Mucosa of descending colon (tissue), 3 donors: Measurements from ENCODE around the gene PLXNA2. TPM values are rescaled to one million over a fixed set of nuclear protein-coding genes. Genes with fewer than 3 reads are reported as not detected.

Experiments
- ATAC-seq: fragments of 200-7000 bp; cut with Tn5 transposase; one replicate; pipeline ENCODE4 v1.9.1; 2020; ENCODE audit warnings: mild to moderate bottlenecking, moderate library complexity
- DNase-seq, 3 donors: peaks; one replicate each; pipeline ENCODE4 v3.0.0-alpha.2; 2020
- H3K36me3 ChIP-seq: fragments of 200-600 bp; one replicate; pipeline ENCODE4 v1.8.0; 2021; ENCODE audit warnings: low read depth, mild to moderate bottlenecking
- H3K4me1 ChIP-seq: fragments of 200-600 bp; one replicate; pipeline ENCODE4 v1.8.0; 2021; ENCODE audit warnings: low read depth, mild to moderate bottlenecking
- H3K4me3 ChIP-seq: fragments of 200-600 bp; one replicate; pipeline ENCODE4 v1.8.0; 2021; ENCODE audit warnings: mild to moderate bottlenecking
- H3K9me3 ChIP-seq: fragments of 200-600 bp; one replicate; pipeline ENCODE4 v1.8.0; 2021; ENCODE audit warnings: mild to moderate bottlenecking
- CTCF ChIP-seq: fragments of 200-600 bp; IDR thresholded peaks from one replicate; pipeline ENCODE4 v1.8.0; 2022; ENCODE audit warnings: antibody characterized with exemption, mild to moderate bottlenecking
- intact Hi-C, 2 donors: fragments of 100-400 bp; cut with DNase I in 1 of 2; cut with micrococcal nuclease in 1 of 2; formaldehyde crosslinking; loops; one replicate each; pipeline versions ENCODE4 v1.11.0 to v1.11.1; 2022; cut with DNase I, micrococcal nuclease
- total RNA-seq, 3 donors: library from RNA; stranded (reverse); fragmentation: NEBNext Ultra II Directional in 2 of 3; extraction: Animal tissue kit (Norgen Biotek cat#: 25700) in 2 of 3; gene quantifications; one replicate each; pipeline versions ENCODE4 v1.2.1 to v1.2.4, GENCODE V29; 2021 to 2023
- donor health status: DM: no; HTN: no; CAD: no; lungs with moderate emphysema.
- donor health status: DM: no; HTN: no; CAD: no.
- donor health status: DM: no; HTN: yes; CAD: no.

The PLXNA2 gene
- total RNA-seq, 3 donors from 2014 or later = 65.5 to 127 (median 70.6) TPM

DNA sequence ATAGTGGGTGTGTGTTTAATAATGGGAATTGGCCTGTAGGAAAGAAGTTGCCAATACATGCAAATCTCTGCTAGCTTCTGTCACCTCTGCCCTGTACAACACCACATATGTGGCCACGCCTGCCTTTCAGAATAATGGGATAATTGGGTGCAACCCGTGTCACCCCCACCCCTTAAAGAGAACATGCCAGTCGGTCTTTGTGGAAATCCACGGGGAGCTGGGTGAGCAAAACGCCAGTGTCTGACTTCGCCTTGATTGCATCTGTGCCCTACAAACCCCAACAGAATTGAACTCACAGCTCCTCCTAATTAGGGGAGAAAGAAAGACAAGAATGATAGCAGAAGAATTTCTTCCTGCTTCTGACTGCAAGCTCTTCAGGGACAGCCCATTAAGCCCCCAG, 6.4 kb upstream of the PLXNA2 start:
- Histone ChIP-seq H3K36me3 (no peaks in the 10 kb centered on the region), H3K4me1 (no peaks in the 10 kb centered on the region), H3K9me3 (no peaks in the 10 kb centered on the region), H3K4me3 (no peak overlapping the region)
- ATAC-seq (no peak), DNase-seq (no peak)
- TF ChIP-seq CTCF = no peak
- intact Hi-C loops = no loop called here

GRCh38 chr1:208248991-208249696, 5.0 kb upstream of the PLXNA2 start:
- no peak for TF ChIP-seq CTCF
- Histone ChIP-seq H3K4me3 (no peak overlapping the region), H3K36me3 (no peaks in the 10 kb centered on the region), H3K9me3 (no peaks in the 10 kb centered on the region), H3K4me1 (peaks cover 9% of the 10 kb centered on the region)
- ATAC-seq (no peak), DNase-seq (no peak)
- intact Hi-C loops = loop anchor here (5.0 to 10.0 kb wide), 3 partner anchors 114 to 227 kb away; no protein-coding TSS in a partner anchor

DNA sequence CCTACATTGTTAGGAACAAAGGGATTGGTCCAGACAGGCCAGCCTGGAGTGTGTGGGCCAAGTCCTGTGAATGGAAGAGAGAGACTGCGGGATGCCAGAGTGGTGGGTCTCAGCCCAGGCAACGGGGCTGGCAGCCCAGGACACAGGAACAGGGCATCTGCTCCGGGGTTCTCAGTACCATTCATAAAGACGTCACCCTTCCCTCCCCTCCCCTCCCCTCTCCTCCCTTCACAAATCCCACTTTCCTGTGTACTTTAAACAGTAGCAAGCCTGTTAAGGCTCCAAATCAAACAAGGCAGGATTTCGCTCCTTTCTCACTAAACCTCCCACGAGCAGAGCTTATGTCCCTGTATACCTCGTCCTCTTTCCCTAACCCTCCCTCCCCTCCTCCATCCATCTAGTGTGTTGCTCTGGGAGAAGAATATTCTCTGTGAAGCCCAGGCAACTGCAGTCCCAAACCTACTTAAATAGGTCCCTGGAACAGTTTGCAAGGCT, 4.2 kb upstream of the PLXNA2 start:
- DNase-seq = no peak
- intact Hi-C loops = loop anchor here (5.0 to 10.0 kb wide), 3 partner anchors 114 to 226 kb away; no protein-coding TSS in a partner anchor

GRCh38 chr1:208247696-208248095, 3.5 kb upstream of the PLXNA2 start:
- no peaks in the 10 kb centered on the region for H3K9me3 ChIP-seq
- DNase-seq (no peak), ATAC-seq (no peak)
- H3K4me1 ChIP-seq = peaks cover 9% of the 10 kb centered on the region
- no peak for TF ChIP-seq CTCF
- intact Hi-C loops = loop anchor here (5.0 to 10.0 kb wide), 3 partner anchors 113 to 225 kb away; no protein-coding TSS in a partner anchor
- H3K4me3 ChIP-seq = no peak overlapping the region
- no peaks in the 10 kb centered on the region for H3K36me3 ChIP-seq

More for the DNA sequence above, 4.2 kb upstream of the PLXNA2 start:
- TF ChIP-seq CTCF = no peak
- ATAC-seq = no peak
- Histone ChIP-seq H3K9me3 (no peaks in the 10 kb centered on the region), H3K4me3 (no peak overlapping the region), H3K36me3 (no peaks in the 10 kb centered on the region), H3K4me1 (peaks cover 9% of the 10 kb centered on the region)

DNA sequence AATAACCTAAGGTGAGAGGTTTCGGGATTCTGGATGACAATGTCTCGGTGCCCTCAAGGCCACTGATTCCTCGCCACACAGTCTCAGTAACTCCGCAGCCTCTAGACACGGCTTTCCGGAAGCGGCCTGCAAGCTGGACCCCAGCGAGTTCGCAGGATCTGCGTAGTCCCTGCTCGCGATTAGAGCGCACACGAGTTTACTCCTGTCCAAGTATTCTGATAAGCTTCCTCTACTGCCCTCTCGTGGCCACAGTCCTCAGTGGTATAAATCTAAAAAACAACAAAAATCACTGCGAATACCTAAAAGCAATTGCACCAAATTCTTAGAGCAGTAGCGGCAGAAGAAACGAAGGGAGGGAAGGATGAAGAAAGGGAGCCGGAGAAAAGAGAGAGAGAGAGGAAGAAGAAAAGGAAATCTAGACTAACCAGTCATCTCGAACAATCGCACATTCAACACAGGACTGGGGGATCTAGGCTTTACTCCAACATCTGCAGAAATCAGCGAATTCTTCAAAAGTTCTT, 1.1 kb upstream of the PLXNA2 start:
- H3K4me3 ChIP-seq = no peak overlapping the region
- no peaks in the 10 kb centered on the region for H3K9me3 ChIP-seq
- H3K4me1 ChIP-seq = peaks cover 25% of the 10 kb centered on the region
- TF ChIP-seq CTCF = peak; percentile 37
- ATAC-seq (peak; percentile 69), DNase-seq (peak; percentile 84 to 99 (median 86))
- intact Hi-C loops = loop anchor here (5.0 to 10.0 kb wide), 3 partner anchors 110 to 223 kb away; no protein-coding TSS in a partner anchor
- H3K36me3 ChIP-seq = no peaks in the 10 kb centered on the region
